HG03558 (cell line): Measurements from ENCODE around the gene UBE2Q1.
"Not testable (repeated sequence)": the region's sequence is repeated elsewhere in the genome, so short reads cannot be mapped to it uniquely, and the experiment has no call there.

ENCODE experiments used
- ATAC-seq: cut with Tn5 transposase; IDR thresholded peaks from one replicate; pipeline ENCODE4 v1.9.1; 2021; ENCODE audit warnings: moderate number of reproducible peaks; ENCODE audit not compliant: unreplicated experiment; ENCODE audit errors: extremely low read depth

Gene UBE2Q1

GRCh38 chr1:154553056-154554030 lies 5.1 kb downstream of the UBE2Q1 start:
- ATAC-seq = no peak

DNA sequence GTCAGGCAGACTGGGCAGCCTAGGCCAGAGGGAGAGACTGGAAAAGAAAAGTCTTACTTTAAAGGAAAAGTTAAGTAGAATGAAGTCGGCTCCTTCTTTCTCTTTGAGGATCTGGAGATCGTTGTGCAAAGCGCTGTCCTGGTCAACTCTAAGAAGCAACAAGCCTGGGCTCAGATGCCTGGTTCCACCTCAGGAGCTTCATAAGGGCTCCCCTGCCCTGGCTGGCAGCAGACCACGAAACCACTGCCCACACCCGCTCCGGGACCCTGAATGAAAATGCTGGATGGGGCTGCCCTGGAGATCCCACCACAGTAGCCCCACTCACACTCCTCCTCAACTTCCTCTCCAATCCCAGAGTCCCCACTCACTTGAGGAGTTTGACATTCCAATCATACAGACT lies 6.4 kb downstream of the UBE2Q1 start:
- ATAC-seq = no peak

DNA sequence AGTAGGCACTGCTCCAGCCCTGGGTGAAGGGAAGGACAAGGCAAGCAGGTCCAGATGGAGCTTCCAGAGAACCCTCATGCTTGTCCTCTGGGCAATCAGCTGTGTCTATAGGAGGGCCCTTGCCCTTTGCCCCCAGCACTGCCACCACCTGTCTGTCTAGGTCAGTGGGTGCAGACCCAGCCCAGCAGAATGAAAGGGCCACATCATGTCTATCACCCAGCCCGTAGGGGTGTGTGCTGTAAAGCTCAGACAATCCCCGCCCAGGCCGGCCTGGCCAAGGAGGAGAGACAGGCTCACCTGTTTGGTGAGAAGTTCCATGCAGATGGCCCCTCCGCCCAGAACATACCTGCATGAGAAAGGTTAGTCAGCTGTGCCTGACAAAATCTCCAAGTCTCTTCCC lies 7.0 kb downstream of the UBE2Q1 start:
- ATAC-seq = no peak

- no peak for ATAC-seq
Measured at GRCh38 chr1:154550657-154551056, 7.8 kb downstream of the UBE2Q1 start.

GRCh38 chr1:154550070-154550469 lies 8.4 kb downstream of the UBE2Q1 start:
- no peak for ATAC-seq

- ATAC-seq = no peak
Measured at GRCh38 chr1:154549202-154549770, 9.2 kb downstream of the UBE2Q1 start.

GRCh38 chr1:154548028-154548427 lies 10.4 kb downstream of the UBE2Q1 start:
- no peak for ATAC-seq

GRCh38 chr1:154547105-154547732 lies 11.2 kb downstream of the UBE2Q1 start:
- ATAC-seq = no peak

GRCh38 chr1:154546264-154547063 lies 12.0 kb downstream of the UBE2Q1 start:
- no peak for ATAC-seq

DNA sequence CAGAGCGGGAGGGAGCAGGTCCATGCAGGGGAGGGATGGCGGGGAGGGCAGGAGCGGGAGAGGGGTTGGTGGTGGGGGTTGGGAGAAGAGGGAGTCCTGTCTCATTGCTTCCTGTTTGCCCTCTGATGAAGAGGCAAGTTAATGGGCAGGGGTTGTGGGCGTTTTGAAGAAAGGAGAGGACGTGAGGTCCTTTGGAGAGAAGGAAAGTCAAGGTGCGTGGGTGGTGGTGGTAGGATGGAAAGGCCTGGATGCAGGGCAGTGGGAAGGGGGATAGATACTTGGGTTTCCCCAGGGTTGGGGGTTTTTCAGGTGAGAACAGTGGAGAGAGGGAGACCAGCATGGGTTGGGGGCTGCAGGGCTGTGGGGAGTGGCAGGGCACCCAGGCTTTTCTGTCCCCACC lies 17.2 kb downstream of the UBE2Q1 start:
- no peak for ATAC-seq

- ATAC-seq = no peak
Measured at GRCh38 chr1:154539486-154540483, 18.7 kb downstream of the UBE2Q1 start.

GRCh38 chr1:154536570-154536969 lies 21.9 kb downstream of the UBE2Q1 start:
- ATAC-seq = no peak

DNA sequence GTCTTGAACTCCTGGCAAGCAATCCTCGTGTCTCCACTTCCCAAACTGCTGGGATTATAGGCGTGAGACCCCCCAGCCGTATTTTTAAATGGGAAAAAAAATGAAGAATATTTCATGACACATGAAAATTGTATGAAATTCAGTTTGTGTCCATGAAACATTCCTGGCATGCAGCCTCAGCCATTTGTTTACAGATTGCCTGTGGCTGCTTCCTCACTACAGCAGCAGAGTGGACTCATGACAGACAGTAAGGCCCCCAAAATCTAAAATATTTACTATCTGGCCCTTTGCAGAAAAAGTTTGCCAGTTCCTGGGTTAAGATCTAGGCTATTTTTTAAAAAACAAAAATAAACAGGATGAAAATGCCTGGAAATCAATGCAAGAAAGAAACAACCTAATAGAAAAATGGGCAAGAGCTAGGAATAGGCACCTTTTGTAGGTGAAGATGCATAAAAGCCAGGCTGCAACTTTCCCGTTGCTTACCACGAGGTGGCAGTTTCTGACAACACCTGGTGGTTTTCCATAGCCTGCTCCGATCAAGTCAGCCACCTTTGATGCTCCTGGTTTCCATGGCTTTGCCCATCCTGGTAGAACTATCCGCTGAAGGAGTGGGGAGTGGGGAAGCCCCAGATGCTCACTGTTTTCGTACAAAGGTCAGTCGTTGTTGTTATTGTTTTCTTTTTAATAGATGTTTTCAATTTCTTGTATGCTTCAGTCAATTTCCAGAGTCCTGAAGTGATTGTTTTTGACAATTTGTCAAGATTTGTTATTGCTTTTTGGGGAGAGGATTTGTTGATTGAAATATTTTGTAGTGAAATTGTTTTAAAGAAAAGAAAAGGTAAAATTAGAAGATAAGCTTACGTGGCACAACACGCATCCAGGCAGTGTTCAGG lies 24.3 kb downstream of the UBE2Q1 start:
- no peak for ATAC-seq

- ATAC-seq = not testable (repeated sequence)
Measured at GRCh38 chr1:154531950-154532349, 26.5 kb downstream of the UBE2Q1 start.

- ATAC-seq = no peak
Measured at GRCh38 chr1:154529308-154529707, 29.2 kb downstream of the UBE2Q1 start.

GRCh38 chr1:154527192-154527591 lies 31.3 kb downstream of the UBE2Q1 start:
- ATAC-seq = no peak

DNA sequence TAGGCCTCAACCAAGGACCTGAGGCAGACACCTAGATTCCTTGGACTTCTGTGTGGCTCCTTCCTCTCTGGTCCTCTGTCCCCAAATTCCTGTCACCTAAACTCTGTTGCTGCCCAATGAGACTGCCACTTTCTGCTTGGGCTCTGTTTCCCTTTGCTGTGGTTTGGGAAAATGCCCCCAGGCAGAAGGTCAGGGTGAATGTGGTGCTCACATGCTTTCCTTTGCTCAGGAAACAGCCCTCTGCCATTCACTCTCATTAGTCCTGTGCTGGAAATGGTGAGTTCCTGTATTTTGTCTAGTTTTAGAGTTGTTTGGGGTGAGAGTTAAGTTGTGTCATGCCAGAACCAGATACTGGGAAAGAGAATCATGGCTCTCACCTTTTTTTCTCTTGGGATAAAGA lies 33.6 kb downstream of the UBE2Q1 start:
- no peak for ATAC-seq

DNA sequence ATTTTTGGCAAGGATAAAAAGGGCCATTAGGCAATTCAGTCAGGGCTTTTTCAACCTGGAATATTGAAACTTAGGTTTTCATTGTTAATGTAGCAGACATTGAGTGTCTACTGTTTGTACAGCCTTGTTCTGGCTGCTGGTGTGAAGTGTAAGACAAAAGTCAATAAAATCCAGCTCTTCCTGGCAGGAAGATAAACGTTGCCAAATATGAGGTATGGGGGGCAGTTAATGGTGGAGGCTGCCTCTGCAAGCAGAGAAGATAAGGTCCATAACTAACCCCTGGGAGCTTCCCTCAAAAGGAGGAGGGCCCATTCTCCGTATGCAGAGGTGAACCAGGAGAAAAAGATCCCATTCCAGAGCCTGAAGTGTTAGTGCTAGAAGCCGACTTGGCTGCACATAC lies 36.8 kb downstream of the UBE2Q1 start:
- ATAC-seq = no peak
